Keratinocyte (primary cell): ENCODE measurements around the gene APC. TPM values are rescaled to one million over a fixed set of nuclear protein-coding genes. Genes with fewer than 3 reads are reported as not detected.

Experiments
- DNase-seq: peaks from one replicate; pipeline ENCODE4 v3.0.0-alpha.2; 2011; ENCODE audit warnings: low read depth, missing footprints, low spot score
- FAIRE-seq: peaks from 2 replicates; lab custom pipeline; 2011; peaks lifted over from hg19 to GRCh38; lab: Jason Lieb, UNC
- H2AFZ ChIP-seq: 2 replicates; pipeline ENCODE4 v1.6.0; 2012; ENCODE audit warnings: low read length, control low read depth, inconsistent platforms; ENCODE audit not compliant: control insufficient read depth
- H3K27ac ChIP-seq: 2 replicates; pipeline ENCODE4 v1.5.1; 2011; ENCODE audit warnings: low read length; ENCODE audit not compliant: control insufficient read depth, insufficient read depth
- H3K27me3 ChIP-seq: 3 replicates; pipeline ENCODE4 v1.6.0; 2011; ENCODE audit warnings: low read length; ENCODE audit not compliant: control insufficient read depth, insufficient read depth; ENCODE audit errors: extremely low read depth
- H3K36me3 ChIP-seq, 2 experiments: 2 replicates in 1 of 2; 3 replicates in 1 of 2; pipeline ENCODE4 v1.5.1; 2011; ENCODE audit warnings: low read length in 2 of 2, mild to moderate bottlenecking in 1 of 2; ENCODE audit not compliant: control insufficient read depth in 2 of 2, insufficient read depth in 2 of 2; ENCODE audit errors: extremely low read depth in 1 of 2
- H3K4me1 ChIP-seq: 3 replicates; pipeline ENCODE4 v1.5.1; 2011; ENCODE audit warnings: low read length; ENCODE audit not compliant: control insufficient read depth, insufficient read depth; ENCODE audit errors: extremely low read depth
- H3K4me2 ChIP-seq: 3 replicates; pipeline ENCODE4 v1.6.0; 2011; ENCODE audit warnings: low read depth, low read length; ENCODE audit not compliant: control insufficient read depth, insufficient read depth; ENCODE audit errors: extremely low read depth
- H3K4me3 ChIP-seq, 3 experiments: fragments of 200-600 bp in 1 of 3; sonication (generic) in 1 of 3; 2 replicates in 2 of 3; 3 replicates in 1 of 3; pipeline ENCODE4 v1.5.1; 2011 to 2016; ENCODE audit warnings: low read length in 3 of 3, mild to moderate bottlenecking in 3 of 3, control low read depth in 2 of 3, inconsistent platforms in 1 of 3, low read depth in 1 of 3, mixed read lengths in 1 of 3, mixed run types in 1 of 3, moderate library complexity in 1 of 3; ENCODE audit not compliant: control insufficient read depth in 2 of 3, insufficient read depth in 2 of 3; ENCODE audit errors: extremely low read depth in 1 of 3
- H3K79me2 ChIP-seq: 2 replicates; pipeline ENCODE4 v1.6.0; 2012; ENCODE audit warnings: low read length; ENCODE audit not compliant: control insufficient read depth, insufficient read depth
- H3K9ac ChIP-seq: 3 replicates; pipeline ENCODE4 v1.6.0; 2011; ENCODE audit warnings: low read length; ENCODE audit not compliant: control insufficient read depth, insufficient read depth; ENCODE audit errors: extremely low read depth
- H3K9me1 ChIP-seq: 3 replicates; pipeline ENCODE4 v1.6.0; 2011; ENCODE audit warnings: low read length; ENCODE audit not compliant: control insufficient read depth, insufficient read depth; ENCODE audit errors: extremely low read depth
- H3K9me3 ChIP-seq: 2 replicates; pipeline ENCODE4 v1.5.1; 2012; ENCODE audit warnings: low read depth, low read length; ENCODE audit not compliant: control insufficient read depth
- H4K20me1 ChIP-seq: 3 replicates; pipeline ENCODE4 v1.6.0; 2011; ENCODE audit warnings: low read length; ENCODE audit not compliant: control insufficient read depth, insufficient read depth; ENCODE audit errors: extremely low read depth
- CTCF ChIP-seq, 3 experiments: IDR thresholded peaks in 1 of 3; conservative IDR thresholded peaks in 1 of 3; optimal IDR thresholded peaks in 1 of 3; 2 replicates in 2 of 3; 3 replicates in 1 of 3; pipeline versions ENCODE3 to v1.5.1; 2011; ENCODE audit warnings: low read length in 3 of 3, mild to moderate bottlenecking in 3 of 3, moderate library complexity in 2 of 3, control low read depth in 1 of 3, inconsistent platforms in 1 of 3; ENCODE audit not compliant: insufficient read depth in 2 of 3; ENCODE audit errors: extremely low read depth in 1 of 3
- EZH2 ChIP-seq: IDR thresholded peaks from one replicate; pipeline ENCODE4 v1.6.1; 2012; ENCODE audit warnings: inconsistent platforms, mild to moderate bottlenecking, low read length, moderate library complexity
- dilution Hi-C: fragments of 300-500 bp; cut with MboI; formaldehyde crosslinking; loops from one replicate; pipeline ENCODE4 v1.7.0; 2020; ENCODE audit warnings: low sequenced_read_pairs; ENCODE audit not compliant: extremely low pct_ligation_motif_present
- polyA plus RNA-seq, 5 experiments: library from polyadenylated mRNA; depleted of rRNA in 3 of 5; stranded (reverse) in 3 of 5; stranded (forward) in 1 of 5; unstranded in 1 of 5; fragments of >200 nt; gene quantifications; 1 replicate in 1 of 5; 2 replicates in 3 of 5; 3 replicates in 1 of 5; pipeline versions ENCODE4 v1.2.1 to v1.2.3, GENCODE V29; 2011 to 2012; ENCODE audit warnings: missing spikeins in 2 of 5, low read depth in 1 of 5, low replicate concordance in 1 of 5

APC gene
- polyA plus RNA-seq, 1 donor (not counting 4 experiments of a cell fraction or from before 2014, with no cell fraction given), result 16.5 TPM

GRCh38 chr5:112772124-112772523 lies 34.4 kb downstream of the APC start:
- Histone ChIP-seq H3K27ac (no peak overlapping the region), H3K27me3 (no peaks in the 10 kb centered on the region), H3K9ac (no peak overlapping the region), H4K20me1 (no peaks in the 10 kb centered on the region), H3K4me2 (no peak overlapping the region), H3K36me3 (peaks cover 0 to 4% of the 10 kb centered on the region in 2 experiments), H3K79me2 (no peaks in the 10 kb centered on the region), H3K4me1 (no peaks in the 10 kb centered on the region), H3K9me3 (no peaks in the 10 kb centered on the region), H3K9me1 (no peaks in the 10 kb centered on the region), H3K4me3 (no peak overlapping the region), H2AFZ (no peak overlapping the region)
- DNase-seq (no peak), FAIRE-seq (no peak)
- dilution Hi-C loops, result loop anchor here (25.0 kb wide), 1 partner anchor 235 kb away; no protein-coding TSS in a partner anchor
- TF ChIP-seq EZH2 (no peak), CTCF (optimal IDR thresholded peaks at IDR 0.05 in 1 of 3, IDR thresholded peaks at IDR 0.05 in 1 of 3, conservative IDR thresholded peaks at IDR 0.05 in 1 of 3; ENCODE audit: extremely low read depth in 1 of 3, insufficient read depth in 2 of 3, low read length in 3 of 3) (no peak)

- no peak overlapping the region for H2AFZ ChIP-seq
- dilution Hi-C loops, result no loop called here
- FAIRE-seq (no peak), DNase-seq (no peak)
- H4K20me1 ChIP-seq, result no peaks in the 10 kb centered on the region
- TF ChIP-seq EZH2 (no peak), CTCF (optimal IDR thresholded peaks at IDR 0.05 in 1 of 3, IDR thresholded peaks at IDR 0.05 in 1 of 3, conservative IDR thresholded peaks at IDR 0.05 in 1 of 3; ENCODE audit: extremely low read depth in 1 of 3, insufficient read depth in 2 of 3, low read length in 3 of 3) (no peak)
- peak overlapping the region; percentile 18 for H3K27ac ChIP-seq
- H3K27me3 ChIP-seq, result no peaks in the 10 kb centered on the region
- no peaks in the 10 kb centered on the region for H3K9me3 ChIP-seq
- H3K36me3 ChIP-seq, result peaks cover 0 to 2% of the 10 kb centered on the region in 2 experiments
- peaks cover 9% of the 10 kb centered on the region for H3K4me1 ChIP-seq
- no peaks in the 10 kb centered on the region for H3K9me1 ChIP-seq
- no peak overlapping the region for H3K4me3 ChIP-seq
- H3K79me2 ChIP-seq, result no peaks in the 10 kb centered on the region
- H3K9ac ChIP-seq, result no peak overlapping the region
- no peak overlapping the region for H3K4me2 ChIP-seq
These were observed 38.7 kb downstream of the APC start for GRCh38 chr5:112776301-112776856.
